Gastrocnemius medialis (tissue), 4 donors: ENCODE data around the gene ZNF599. TPM values are rescaled to one million over a fixed set of nuclear protein-coding genes. Genes with fewer than 3 reads are reported as not detected.

Source experiments
- ATAC-seq, 2 donors: fragments of 150-250 bp; one replicate each; pipeline ENCODE4 v1.9.1; 2016
- DNase-seq, 2 donors: peaks; one replicate each; pipeline ENCODE4 v3.0.0-alpha.2; 2019
- H3K27ac ChIP-seq, 4 donors: fragments of 200-600 bp; sonication (generic); 1 replicate in 1 of 4; 2 replicates in 3 of 4; pipeline ENCODE4 v1.5.1; 2016 to 2018; ENCODE audit warnings: mild to moderate bottlenecking in 2 of 4, moderate library complexity in 1 of 4
- H3K27me3 ChIP-seq, 3 donors: fragments of 200-600 bp; sonication (generic) in 2 of 3; 1 replicate in 1 of 3; 2 replicates in 2 of 3; pipeline versions ENCODE4 v1.5.1 to v1.6.0; 2016 to 2019; ENCODE audit warnings: mild to moderate bottlenecking in 1 of 3, moderate library complexity in 1 of 3
- H3K36me3 ChIP-seq, 2 donors: fragments of 200-600 bp; sonication (generic) in 1 of 2; one replicate each; pipeline ENCODE4 v1.5.1; 2017 to 2018
- H3K4me1 ChIP-seq, 2 donors: fragments of 200-600 bp; sonication (generic) in 1 of 2; one replicate each; pipeline ENCODE4 v1.5.1; 2016 to 2017; ENCODE audit warnings: mild to moderate bottlenecking in 2 of 2
- H3K4me3 ChIP-seq, 4 donors: fragments of 200-600 bp; sonication (generic) in 3 of 4; 1 replicate in 1 of 4; 2 replicates in 3 of 4; pipeline ENCODE4 v1.5.1; 2016 to 2019; ENCODE audit warnings: mild to moderate bottlenecking in 2 of 4
- H3K9me3 ChIP-seq, 3 donors: fragments of 200-600 bp; sonication (generic) in 2 of 3; 1 replicate in 1 of 3; 2 replicates in 2 of 3; pipeline ENCODE4 v1.5.1; 2016 to 2019
- POLR2A ChIP-seq, 2 donors: fragments of 450-650 bp; IDR thresholded peaks; one replicate each; pipeline ENCODE4 v1.6.1; 2017; ENCODE audit warnings: antibody characterized with exemption in 2 of 2, mild to moderate bottlenecking in 2 of 2, moderate library complexity in 2 of 2
- in situ Hi-C, 4 donors: fragments of 200-750 bp; cut with MboI; loops; one replicate each; pipeline versions ENCODE4 v1.15.0 to v1.8.0; 2017; ENCODE audit warnings: low sequenced_read_pairs in 4 of 4
- intact Hi-C: fragments of 100-400 bp; cut with DNase I; formaldehyde crosslinking; loops from one replicate; pipeline ENCODE4 v1.15.1; 2023; ENCODE audit warnings: low total_unique reads
- total RNA-seq, 4 donors: library from RNA; depleted of rRNA; stranded (reverse); fragments of >200 nt; gene quantifications; one replicate each; pipeline versions ENCODE4 v1.1.0 to v1.2.3, GENCODE V29; 2016
- TF ChIP-seq, protein P1 (sequence below), 5 experiments: fragments of 450-650 bp in 3 of 5; fragments of 200-600 bp in 2 of 5; sonication (generic) in 2 of 5; IDR thresholded peaks in 4 of 5; conservative IDR thresholded peaks in 1 of 5; 1 replicate in 4 of 5; 2 replicates in 1 of 5; pipeline ENCODE4 v1.5.1; 2016 to 2019; ENCODE audit warnings: antibody characterized with exemption in 5 of 5, mild to moderate bottlenecking in 3 of 5, moderate library complexity in 3 of 5

The ZNF599 gene
- total RNA-seq, 4 donors from 2014 or later: 1.2 to 6.3 (median 2.4) TPM

DNA sequence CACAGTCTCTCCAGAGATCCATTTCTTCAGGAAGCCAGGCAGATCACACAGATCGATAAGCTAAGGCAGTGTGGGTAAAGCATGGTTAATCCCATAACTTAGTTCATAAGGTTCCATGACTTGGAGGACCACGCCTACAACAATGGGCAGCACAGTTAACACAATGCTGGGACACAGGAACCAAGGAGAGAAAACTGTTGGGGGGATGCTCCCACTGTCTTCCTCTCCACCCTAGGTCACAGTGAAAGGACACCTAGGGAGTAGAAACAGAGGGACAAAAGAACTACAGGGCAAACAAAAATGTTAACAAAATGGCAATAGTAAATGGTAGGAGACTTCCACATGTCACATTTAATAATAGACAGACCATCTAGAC is 59.8 kb downstream of the ZNF599 start:
- intact Hi-C loops (loop anchor here (2.0 kb wide), 1 partner anchor 156 kb away; no protein-coding TSS in a partner anchor), in situ Hi-C loops (loop anchor here (5.0 to 25.0 kb wide), 6 partner anchors 61 to 218 kb away; no protein-coding TSS in a partner anchor)
- ATAC-seq (no peak), DNase-seq (no peak)
- Histone ChIP-seq H3K27ac (no peak overlapping the region), H3K9me3 (no peaks in the 10 kb centered on the region), H3K36me3 (no peaks in the 10 kb centered on the region), H3K27me3 (no peaks in the 10 kb centered on the region), H3K4me1 (no peaks in the 10 kb centered on the region), H3K4me3 (no peak overlapping the region)
- TF ChIP-seq, protein P1, sequence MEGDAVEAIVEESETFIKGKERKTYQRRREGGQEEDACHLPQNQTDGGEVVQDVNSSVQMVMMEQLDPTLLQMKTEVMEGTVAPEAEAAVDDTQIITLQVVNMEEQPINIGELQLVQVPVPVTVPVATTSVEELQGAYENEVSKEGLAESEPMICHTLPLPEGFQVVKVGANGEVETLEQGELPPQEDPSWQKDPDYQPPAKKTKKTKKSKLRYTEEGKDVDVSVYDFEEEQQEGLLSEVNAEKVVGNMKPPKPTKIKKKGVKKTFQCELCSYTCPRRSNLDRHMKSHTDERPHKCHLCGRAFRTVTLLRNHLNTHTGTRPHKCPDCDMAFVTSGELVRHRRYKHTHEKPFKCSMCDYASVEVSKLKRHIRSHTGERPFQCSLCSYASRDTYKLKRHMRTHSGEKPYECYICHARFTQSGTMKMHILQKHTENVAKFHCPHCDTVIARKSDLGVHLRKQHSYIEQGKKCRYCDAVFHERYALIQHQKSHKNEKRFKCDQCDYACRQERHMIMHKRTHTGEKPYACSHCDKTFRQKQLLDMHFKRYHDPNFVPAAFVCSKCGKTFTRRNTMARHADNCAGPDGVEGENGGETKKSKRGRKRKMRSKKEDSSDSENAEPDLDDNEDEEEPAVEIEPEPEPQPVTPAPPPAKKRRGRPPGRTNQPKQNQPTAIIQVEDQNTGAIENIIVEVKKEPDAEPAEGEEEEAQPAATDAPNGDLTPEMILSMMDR (IDR thresholded peaks at IDR 0.05 in 4 of 5, conservative IDR thresholded peaks at IDR 0.05 in 1 of 5): no peak
- no peak for TF ChIP-seq POLR2A (IDR thresholded peaks at IDR 0.05)

DNA sequence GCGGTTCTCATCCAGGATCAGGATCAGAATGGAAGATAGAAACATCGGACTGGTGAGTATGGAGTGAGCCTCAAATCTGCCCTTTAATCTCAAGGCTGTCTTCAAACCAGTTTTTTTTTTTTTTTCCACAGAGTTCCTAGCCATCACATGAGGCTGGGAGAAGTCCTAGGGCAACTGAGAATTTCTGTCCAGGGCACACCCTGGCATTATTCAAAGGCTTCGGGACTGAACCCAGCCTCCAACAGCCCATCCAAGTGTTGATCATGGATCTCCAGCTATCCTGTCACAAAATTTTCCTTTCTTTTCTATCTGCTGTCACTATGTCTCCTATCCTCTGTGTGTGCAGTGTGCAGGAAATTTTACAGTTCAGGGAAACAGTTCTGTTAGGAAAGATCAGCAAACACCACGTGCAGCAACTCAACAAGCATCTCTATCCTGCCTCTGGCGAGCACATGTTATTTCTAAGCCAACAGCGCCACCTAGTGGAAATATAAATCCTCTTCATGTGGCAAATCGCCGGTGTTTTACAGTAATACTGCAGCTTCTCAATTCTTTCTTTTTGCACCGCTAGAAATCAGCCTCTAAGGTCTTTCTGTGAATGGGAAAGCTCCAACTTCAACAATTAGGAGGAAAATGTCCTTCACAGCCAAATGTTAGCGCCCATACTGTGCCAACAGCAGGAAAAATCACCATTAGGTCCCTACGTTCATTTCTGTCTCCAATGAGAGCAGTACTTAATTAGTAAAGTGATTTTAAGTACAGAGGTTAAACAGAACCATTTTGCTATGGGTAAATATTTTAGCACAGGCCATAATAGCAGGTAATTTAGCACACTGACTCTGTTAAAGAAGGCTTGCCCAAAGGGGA is 60.4 kb downstream of the ZNF599 start:
- in situ Hi-C loops (loop anchor here (5.0 to 25.0 kb wide), 6 partner anchors 60 to 218 kb away; no protein-coding TSS in a partner anchor), intact Hi-C loops (loop anchor here (1.0 to 2.0 kb wide), 3 partner anchors 73 to 211 kb away; no protein-coding TSS in a partner anchor)
- no peak for TF ChIP-seq POLR2A (IDR thresholded peaks at IDR 0.05)
- TF ChIP-seq, protein P1 (IDR thresholded peaks at IDR 0.05 in 4 of 5, conservative IDR thresholded peaks at IDR 0.05 in 1 of 5): peak; percentile 79 to 88 (median 86)
- no peaks in the 10 kb centered on the region for H3K27me3 ChIP-seq
- no peaks in the 10 kb centered on the region for H3K4me1 ChIP-seq
- peak; percentile 80 to 89 for ATAC-seq
- H3K9me3 ChIP-seq: no peaks in the 10 kb centered on the region
- DNase-seq: peak; percentile 33 to 50
- no peaks in the 10 kb centered on the region for H3K36me3 ChIP-seq
- no peak overlapping the region for H3K4me3 ChIP-seq
- H3K27ac ChIP-seq: no peak overlapping the region

DNA sequence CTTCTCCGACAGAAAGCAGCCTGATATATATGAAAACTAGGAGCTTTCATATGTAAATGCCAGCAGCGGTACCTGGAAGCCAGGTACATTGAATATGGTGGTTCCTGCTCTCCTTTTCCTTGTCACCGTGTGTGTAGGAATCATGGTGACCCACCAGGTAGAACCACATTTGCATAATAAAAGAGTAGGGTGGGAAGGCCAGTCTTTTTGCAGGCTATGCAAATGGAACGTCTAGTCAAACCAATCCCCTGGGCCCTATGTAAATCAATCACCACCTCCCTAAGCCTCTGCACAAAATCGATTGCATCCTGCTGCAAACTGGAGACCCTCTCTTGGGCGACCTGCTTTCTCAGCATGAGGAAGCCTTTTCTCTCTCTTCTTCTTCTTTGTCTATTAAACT is 61.1 kb downstream of the ZNF599 start:
- Histone ChIP-seq H3K36me3 (no peaks in the 10 kb centered on the region), H3K9me3 (no peaks in the 10 kb centered on the region), H3K27ac (no peak overlapping the region), H3K4me3 (no peak overlapping the region), H3K4me1 (no peaks in the 10 kb centered on the region), H3K27me3 (no peaks in the 10 kb centered on the region)
- TF ChIP-seq POLR2A (IDR thresholded peaks at IDR 0.05): no peak
- TF ChIP-seq, protein P1 (IDR thresholded peaks at IDR 0.05 in 4 of 5, conservative IDR thresholded peaks at IDR 0.05 in 1 of 5): no peak
- in situ Hi-C loops (loop anchor here (5.0 to 25.0 kb wide), 6 partner anchors 60 to 217 kb away; no protein-coding TSS in a partner anchor), intact Hi-C loops (loop anchor here (1.0 to 2.0 kb wide), 3 partner anchors 73 to 211 kb away; no protein-coding TSS in a partner anchor)
- ATAC-seq: no peak
- DNase-seq: no peak

Other genes with a start within 250 kb of the ZNF599 start
- 1 to 10 TPM in 1 of 4 donors, under 1 TPM in 2, not detected in 1; 0.20 to 1.1 (median 0.20) TPM for gene SCGB2B2, start 96.1 kb downstream of the ZNF599 start, total RNA-seq
- gene ZNF302, start 95.5 kb downstream of the ZNF599 start, total RNA-seq: 10 to 100 TPM; 14.9 to 43.2 (median 28.2) TPM
- 10 to 100 TPM; 27.3 to 77.9 (median 49.3) TPM for gene ZNF181, start 39.0 kb downstream of the ZNF599 start, total RNA-seq
- 1 to 10 TPM in 2 of 4 donors, under 1 TPM in 2; 0.66 to 2.3 (median 0.92) TPM for gene ZNF30, start 153.7 kb upstream of the ZNF599 start, total RNA-seq
- 1 to 10 TPM; 1.7 to 3.5 (median 2.7) TPM for gene ZNF792, start 191.0 kb upstream of the ZNF599 start, total RNA-seq
- gene GRAMD1A, start 227.1 kb upstream of the ZNF599 start, total RNA-seq: 10 to 100 TPM; 38.8 to 45.1 (median 43.7) TPM